H1 (cell line): Measurements from ENCODE around the gene TBCE. TPM values are rescaled to one million over a fixed set of nuclear protein-coding genes. Genes with fewer than 3 reads are reported as not detected.

Experiments used
- MAX ChIP-seq: IDR thresholded peaks from 2 replicates; pipeline ENCODE4 v1.6.1; 2012; ENCODE audit warnings: inconsistent platforms
- RBBP5 ChIP-seq: IDR thresholded peaks from 2 replicates; pipeline ENCODE4 v1.7.1; 2012; ENCODE audit warnings: low read depth, mild to moderate bottlenecking, inconsistent platforms, low read length, moderate library complexity, borderline replicate concordance
- SIN3A ChIP-seq, 2 experiments: IDR thresholded peaks in 1 of 2; conservative IDR thresholded peaks in 1 of 2; 2 replicates each; pipeline ENCODE4 v1.6.1; 2011 to 2012; ENCODE audit warnings: low read length in 2 of 2, improper control_type of control experiment in 1 of 2, low read depth in 1 of 2, mild to moderate bottlenecking in 1 of 2
- SUZ12 ChIP-seq: fragments of 200-600 bp; sonication (generic); IDR thresholded peaks from 2 replicates; pipeline ENCODE4 v1.6.1; 2012; ENCODE audit warnings: mild to moderate bottlenecking, inconsistent platforms, low read length, moderate library complexity, mixed read lengths
- polyA plus RNA-seq, 7 experiments: library from polyadenylated mRNA; depleted of rRNA in 3 of 7; stranded (reverse) in 5 of 7; unstranded in 2 of 7; fragments of >200 nt in 5 of 7; fragments of 200-250 nt in 2 of 7; gene quantifications; 1 replicate in 5 of 7; 2 replicates in 1 of 7; 4 replicates in 1 of 7; pipeline versions ENCODE4 v1.2.1 to v1.2.3, GENCODE V29; 2011 to 2013; ENCODE audit warnings: missing spikeins in 2 of 7, mixed read lengths in 2 of 7
- total RNA-seq: library from RNA; stranded (reverse); fragmentation: NEBNext Ultra II Directional; extraction: Animal tissue kit (Norgen Biotek cat#: 25700); gene quantifications from 2 replicates; pipeline ENCODE4 v1.2.1, GENCODE V29; 2021

Gene TBCE
- total and polyA plus RNA-seq, 2 of the 8 experiments (the other 6 are each of a cell fraction or from before 2014, with no cell fraction given): 22.7 to 42.9 TPM

- TF ChIP-seq SUZ12: no peak
- TF ChIP-seq RBBP5: no peak
- no peak for TF ChIP-seq SIN3A (conservative IDR thresholded peaks at IDR 0.05 in 1 of 2, IDR thresholded peaks at IDR 0.05 in 1 of 2; ENCODE audit: low read depth in 1 of 2, low read length in 2 of 2)
- no peak for TF ChIP-seq MAX
- TF ChIP-seq, all 59 proteins: peak for 0
These were observed 42.0 kb downstream of the TBCE start (continued) for GRCh38 chr1:235409042-235409820.
